Endometrium (tissue), 2 donors: ENCODE data around the gene DLX1.
"Not testable (repeated sequence)": the region's sequence is repeated elsewhere in the genome, so short reads cannot be mapped to it uniquely, and the experiment has no call there.

Experiments
- FAIRE-seq: peaks from 2 replicates; lab custom pipeline; 2012; peaks lifted over from hg19 to GRCh38; lab: Jason Lieb, UNC
- donor health status: control.
- donor health status: control.

Gene DLX1

DNA sequence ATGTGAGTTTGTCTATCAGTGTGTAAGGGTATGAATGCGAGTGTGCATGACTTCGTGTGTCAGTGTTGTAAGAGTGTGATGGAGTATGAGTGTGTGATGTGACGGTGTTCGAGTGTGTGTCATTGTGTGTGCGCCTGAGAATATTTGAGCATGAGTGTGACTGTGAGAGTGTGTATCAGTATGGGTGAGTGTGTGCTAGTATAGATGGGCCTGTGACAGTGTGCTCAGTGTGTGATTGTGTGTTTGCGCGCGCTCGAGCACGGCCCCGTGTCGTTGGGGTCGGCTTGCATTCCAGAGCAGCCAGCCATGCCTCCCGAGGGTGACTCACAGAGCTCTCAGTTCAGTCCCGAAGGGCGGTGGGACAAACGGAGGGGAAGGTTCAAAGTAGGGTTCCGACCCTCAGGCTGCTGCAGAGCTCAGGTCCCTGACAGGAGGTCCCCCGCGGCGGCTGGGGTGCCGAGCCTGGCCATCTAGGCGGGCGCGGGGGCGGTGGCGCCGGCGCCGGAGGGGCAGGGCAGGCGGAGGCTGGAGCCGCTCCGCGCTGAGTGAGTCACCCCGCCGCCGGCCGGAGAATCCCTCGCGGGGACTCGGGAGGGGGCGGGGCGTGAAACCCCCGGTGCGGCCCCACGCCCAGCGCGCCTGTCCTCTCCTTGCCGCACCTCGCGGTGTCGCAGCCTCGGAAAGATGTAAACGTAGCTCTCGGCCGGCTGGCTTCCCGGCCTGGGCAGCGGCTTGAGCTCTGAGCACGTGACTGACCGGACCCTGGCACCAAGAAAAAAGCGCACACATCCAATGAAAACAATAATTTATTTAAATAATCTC is 13.6 kb downstream of the DLX1 start:
- FAIRE-seq = no peak

DNA sequence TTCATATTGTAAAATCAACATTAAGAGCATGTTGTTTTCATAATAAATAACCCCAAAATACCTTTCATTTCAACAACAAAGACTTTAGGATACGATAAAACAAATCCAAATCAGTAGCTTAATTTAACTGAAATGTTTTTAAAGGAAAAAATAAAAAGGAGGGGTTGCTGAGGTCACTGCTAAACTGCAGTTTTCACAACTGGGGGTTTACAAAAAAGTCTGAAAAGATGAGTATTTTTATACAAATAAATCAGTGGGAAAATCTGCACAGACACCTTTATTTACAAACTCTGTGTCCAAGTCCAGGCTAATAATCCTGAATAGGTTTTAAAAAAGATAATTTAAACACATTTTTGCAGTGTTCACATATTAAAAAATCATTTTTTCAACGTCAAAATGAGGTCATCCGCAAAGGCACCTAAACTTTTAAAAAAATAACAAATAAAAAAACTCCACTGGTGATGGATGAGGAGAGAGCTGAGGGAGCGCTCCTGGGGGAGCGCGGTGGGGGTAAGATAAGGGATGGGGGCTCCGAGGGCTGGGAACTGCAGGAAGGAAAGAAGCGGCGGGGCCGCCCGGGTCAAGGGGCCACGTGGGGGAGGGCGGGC is 14.3 kb downstream of the DLX1 start:
- no peak for FAIRE-seq

- FAIRE-seq = no peak
These were observed 15.0 kb downstream of the DLX1 start for GRCh38 chr2:172100080-172100934.

DNA sequence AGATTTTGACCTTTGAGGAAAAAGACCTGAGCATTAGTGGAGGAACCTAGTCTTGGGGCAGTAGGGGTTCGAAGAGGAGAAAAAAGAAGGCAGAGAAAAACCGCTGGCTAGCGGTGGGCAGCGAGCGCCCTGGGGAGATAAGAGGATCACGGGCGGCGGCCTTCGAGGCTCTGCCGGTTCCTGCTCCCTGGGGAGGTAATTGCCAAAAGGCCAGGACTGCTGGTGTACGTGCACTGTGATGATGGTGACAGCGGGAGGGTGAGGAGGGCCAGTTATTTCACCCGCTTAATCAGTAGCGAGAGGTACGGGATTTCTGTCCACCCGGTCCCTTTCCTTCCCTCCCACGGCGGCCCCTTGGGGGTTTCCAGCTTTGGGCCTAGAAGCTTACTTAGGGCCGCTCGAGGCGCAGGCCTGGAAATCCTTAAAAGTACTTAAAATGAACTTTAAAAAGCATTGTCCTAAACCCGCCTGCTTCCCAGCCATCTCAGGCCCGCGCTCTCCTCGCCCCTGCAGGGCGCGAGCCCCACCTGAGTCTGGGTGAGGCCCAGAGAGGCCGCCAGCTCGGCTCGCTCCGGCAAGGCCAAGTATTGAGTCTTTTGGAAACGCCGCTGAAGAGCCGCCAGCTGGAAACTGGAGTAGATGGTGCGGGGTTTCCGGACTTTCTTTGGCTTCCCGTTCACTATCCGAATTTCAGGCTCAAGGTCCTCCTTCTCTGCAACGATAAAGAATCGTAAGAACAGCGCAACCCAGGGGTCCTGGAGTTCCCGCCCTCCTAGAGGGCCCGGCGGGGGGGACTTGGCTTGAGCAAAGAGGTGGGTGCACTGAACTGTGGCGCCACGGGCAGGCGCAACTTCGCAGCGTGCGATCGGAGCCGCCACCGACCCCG is 15.9 kb downstream of the DLX1 start:
- no peak for FAIRE-seq

DNA sequence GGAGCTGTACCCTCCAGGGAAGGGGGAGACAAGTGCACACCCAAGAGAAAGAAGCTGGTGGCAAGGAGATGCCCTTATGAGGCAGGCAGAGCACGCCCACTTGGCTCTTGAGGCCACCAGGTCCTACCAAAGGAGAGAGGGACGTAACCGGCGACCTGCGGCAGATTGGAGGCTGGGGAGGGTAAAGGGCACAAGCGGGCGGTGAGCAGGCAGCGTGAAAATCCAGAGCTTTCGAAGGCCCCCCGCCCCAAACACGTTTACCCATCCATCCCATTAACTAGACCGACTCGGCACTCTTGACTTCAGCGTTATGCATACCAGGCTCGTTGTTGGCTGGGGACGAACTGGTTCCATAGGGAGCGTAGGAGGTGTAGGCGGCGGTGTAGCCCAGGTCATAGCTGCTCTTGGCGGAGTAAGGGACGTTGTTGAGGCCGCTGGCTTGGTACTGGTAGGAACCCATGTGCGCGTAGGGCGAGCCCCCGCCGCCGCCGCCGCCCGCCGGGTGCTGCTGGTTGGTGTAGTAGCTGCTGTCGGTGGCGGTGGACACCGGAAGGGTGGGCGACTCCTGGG is 16.6 kb downstream of the DLX1 start:
- FAIRE-seq = no peak

- no peak for FAIRE-seq
These were observed 17.4 kb downstream of the DLX1 start, which contains the start of gene DLX2 for GRCh38 chr2:172102391-172103359. Gene DLX2, minus strand, starts transcription at chr2:172102900. Its CDS starts 362 bp downstream, at chr2:172102538.

GRCh38 chr2:172103471-172104272 is 18.4 kb downstream of the DLX1 start:
- FAIRE-seq = no peak

DNA sequence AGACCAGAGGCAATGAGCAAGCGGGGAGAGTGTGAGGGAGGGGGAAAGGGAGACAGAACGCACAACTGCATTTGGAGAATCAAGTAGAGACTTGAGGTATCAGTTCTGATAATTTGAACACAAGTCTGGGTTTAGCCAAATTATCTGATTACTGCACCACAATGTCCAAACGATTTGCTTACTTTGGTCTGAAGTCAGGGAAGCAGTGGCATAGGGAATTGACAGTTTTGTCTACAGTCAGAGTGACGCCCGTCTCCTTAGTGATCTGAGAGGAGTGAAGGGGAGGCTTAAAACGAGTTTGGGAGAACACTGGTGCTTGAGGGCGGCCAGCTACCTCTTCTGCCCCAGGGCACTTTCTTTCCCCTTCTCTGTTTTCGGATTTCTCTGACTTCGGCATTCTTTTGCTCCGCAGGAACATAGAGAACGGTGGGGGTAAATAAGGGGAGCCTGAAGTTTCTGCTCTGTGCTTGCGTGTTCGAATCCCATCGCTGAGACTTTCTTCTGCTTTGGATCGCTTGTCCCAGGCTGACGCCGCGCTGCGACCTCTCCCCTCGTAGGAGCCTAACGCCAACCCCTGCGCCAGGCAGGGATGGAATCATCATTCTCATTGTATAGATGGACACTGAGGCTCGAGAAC is 20.3 kb downstream of the DLX1 start:
- FAIRE-seq = no peak

GRCh38 chr2:172106108-172106961 is 21.0 kb downstream of the DLX1 start:
- no peak for FAIRE-seq

DNA sequence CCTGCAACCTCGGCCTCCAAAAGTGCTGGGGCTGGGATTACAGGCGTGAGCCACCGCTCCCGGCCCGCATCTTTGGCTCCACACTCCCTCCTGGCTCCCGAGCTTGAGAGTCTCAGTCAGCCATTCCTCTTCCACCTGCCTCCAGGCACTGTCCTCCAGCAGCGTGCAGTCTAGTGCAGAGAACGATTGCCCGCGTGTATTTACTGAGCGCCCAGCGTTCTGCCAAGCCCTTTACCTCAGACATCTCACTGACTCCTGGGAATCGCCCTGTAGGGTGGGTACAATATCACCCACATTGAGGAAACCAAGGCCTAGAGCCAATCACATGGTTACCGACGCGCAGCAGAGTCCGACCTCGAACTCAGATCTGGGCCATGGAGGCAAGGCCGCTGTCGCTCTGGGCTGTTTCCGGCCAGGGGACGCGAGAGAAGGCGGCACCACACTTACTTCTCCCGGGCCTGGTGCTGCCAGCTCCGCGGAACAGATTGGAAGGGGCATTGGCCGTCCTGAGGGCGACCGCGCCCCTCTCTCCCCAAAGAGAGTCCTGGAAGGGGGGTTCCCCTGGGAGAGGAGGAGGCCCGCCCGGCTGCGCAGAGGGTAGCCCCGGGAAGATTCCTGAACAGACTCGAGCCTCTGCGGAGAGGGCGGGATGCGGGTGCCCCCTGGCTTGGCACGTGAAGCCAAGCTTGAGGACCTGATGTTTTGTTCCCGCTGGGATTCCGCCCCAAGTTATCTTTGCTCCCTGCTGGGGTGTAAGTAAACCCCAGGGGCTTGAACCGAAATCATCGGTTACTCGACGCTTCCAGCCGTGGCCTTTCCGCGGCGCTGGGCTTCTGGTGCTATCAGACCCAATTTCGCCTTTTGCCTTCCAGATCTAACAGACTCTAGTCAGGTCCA is 22.6 kb downstream of the DLX1 start:
- FAIRE-seq = no peak

GRCh38 chr2:172108587-172108930 is 23.3 kb downstream of the DLX1 start:
- no peak for FAIRE-seq

DNA sequence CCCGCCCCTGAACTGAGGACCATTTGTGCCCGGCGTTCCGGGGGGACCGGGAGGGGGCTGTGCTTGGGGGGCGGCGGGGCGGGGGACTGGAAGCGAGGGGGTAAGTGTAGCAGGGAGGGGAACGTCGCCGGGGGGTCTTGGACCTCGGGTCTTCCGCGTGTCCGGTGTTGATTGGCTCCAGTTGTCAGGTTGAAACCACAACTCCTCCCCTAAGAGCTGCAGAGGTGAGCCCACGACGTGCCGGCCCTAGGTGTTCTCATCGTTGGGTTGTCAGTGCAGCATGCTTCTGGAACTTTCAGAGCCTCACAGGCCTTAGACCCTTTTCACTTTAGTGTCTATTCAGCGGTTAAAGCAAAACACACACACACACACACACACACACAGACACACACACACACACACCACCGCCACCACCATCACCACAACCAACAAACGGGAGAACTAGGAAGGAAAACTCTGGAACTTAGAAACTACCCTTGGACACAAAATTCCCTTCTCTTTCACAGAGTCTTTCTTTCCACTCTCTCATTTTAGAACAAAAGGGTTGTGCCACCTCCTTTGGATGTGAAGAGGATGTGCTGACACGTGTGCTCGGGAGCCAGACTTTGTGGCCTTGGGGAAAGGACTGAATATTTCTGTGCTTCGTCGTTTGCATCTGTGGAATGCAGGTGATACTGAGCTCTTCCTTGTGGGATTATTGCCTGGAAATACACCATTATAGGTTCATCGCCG is 24.1 kb downstream of the DLX1 start:
- no peak for FAIRE-seq

- FAIRE-seq = no peak
These were observed 24.9 kb downstream of the DLX1 start for GRCh38 chr2:172109988-172110811.

DNA sequence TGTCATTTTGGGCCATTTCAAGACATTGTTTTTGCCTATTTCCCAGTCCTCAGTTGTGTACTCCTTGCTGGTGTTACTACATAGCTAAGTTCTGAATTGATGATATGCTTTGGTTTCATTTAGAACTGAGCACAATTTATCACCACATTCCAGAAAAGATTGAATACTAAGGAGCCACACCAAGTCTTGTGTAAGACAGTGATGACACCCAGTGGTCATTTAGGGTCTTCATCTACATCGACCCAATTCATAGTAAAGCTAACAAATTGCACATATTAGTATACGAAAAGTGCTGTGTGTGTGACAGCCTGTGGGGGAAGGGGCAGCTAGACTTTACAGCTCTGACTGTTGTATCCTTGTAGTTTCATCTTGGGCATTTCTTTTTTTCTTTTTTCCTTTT is 28.3 kb downstream of the DLX1 start:
- FAIRE-seq = no peak

DNA sequence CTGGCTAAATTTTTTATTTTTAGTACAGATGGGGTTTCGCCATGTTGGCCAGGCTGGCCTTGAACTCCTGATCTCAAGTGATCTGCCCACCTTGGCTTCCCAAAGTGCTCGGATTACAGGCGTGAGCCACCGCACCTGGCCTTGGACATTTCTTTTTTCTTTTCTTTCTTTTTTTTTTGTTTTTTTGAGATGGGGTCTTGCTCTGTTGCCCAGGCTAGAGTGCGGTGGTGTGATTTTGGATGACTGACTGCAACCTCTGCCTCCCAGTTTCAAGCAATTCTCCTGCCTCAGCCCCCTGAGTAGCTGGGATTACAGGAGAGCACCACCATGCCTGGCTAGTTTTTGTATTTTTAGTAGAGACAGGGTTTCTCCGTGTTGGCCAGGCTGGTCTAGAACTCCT is 28.9 kb downstream of the DLX1 start:
- not testable (repeated sequence) for FAIRE-seq
